Esophagus squamous epithelium (tissue), 5 donors: ENCODE measurements around the gene CBFA2T3. TPM values are rescaled to one million over a fixed set of nuclear protein-coding genes. Genes with fewer than 3 reads are reported as not detected.

Experiments used
- DNase-seq: peaks from one replicate; lab custom pipeline; 2025; lab: John Stamatoyannopoulos, UW
- H3K27ac ChIP-seq, 4 donors: fragments of 200-600 bp; sonication (generic); one replicate each; pipeline ENCODE4 v1.5.1; 2016 to 2019; ENCODE audit warnings: mild to moderate bottlenecking in 1 of 4
- H3K27me3 ChIP-seq, 4 donors: fragments of 200-600 bp; sonication (generic); 1 replicate in 3 of 4; 2 replicates in 1 of 4; pipeline versions ENCODE4 v1.5.1 to v1.6.0; 2017 to 2021; ENCODE audit warnings: antibody characterized with exemption in 1 of 4
- H3K36me3 ChIP-seq, 3 donors: fragments of 200-600 bp; sonication (generic); one replicate each; pipeline ENCODE4 v1.5.1; 2016 to 2019
- H3K4me1 ChIP-seq, 3 donors: fragments of 200-600 bp; sonication (generic); one replicate each; pipeline ENCODE4 v1.5.1; 2017 to 2019
- H3K4me3 ChIP-seq, 4 donors: fragments of 200-600 bp; sonication (generic); 1 replicate in 3 of 4; 2 replicates in 1 of 4; pipeline ENCODE4 v1.5.1; 2016 to 2019; ENCODE audit warnings: mild to moderate bottlenecking in 2 of 4, moderate library complexity in 1 of 4
- H3K9me3 ChIP-seq, 3 donors: fragments of 200-600 bp; sonication (generic); one replicate each; pipeline ENCODE4 v1.5.1; 2016 to 2019
- CTCF ChIP-seq, 6 experiments: fragments of 450-650 bp in 4 of 6; fragments of 200-600 bp in 2 of 6; sonication (generic) in 2 of 6; IDR thresholded peaks; one replicate each; pipeline ENCODE4 v1.5.1; 2016 to 2019; ENCODE audit warnings: antibody characterized with exemption in 6 of 6, mild to moderate bottlenecking in 4 of 6, moderate library complexity in 4 of 6
- POLR2A ChIP-seq, 4 donors: fragments of 450-650 bp; IDR thresholded peaks; one replicate each; pipeline ENCODE4 v1.6.1; 2017; ENCODE audit warnings: antibody characterized with exemption in 4 of 4, mild to moderate bottlenecking in 4 of 4, moderate library complexity in 3 of 4
- WGBS, 2 donors: methylation state at CpG; one replicate each; pipeline ENCODE4 v1.1.5; 2018; 5-methylcytosine and 5-hydroxymethylcytosine counted together
- intact Hi-C: fragments of 100-400 bp; cut with DNase I; formaldehyde crosslinking; loops from one replicate; pipeline ENCODE4 v1.15.0; 2022
- total RNA-seq, 4 donors: library from RNA; depleted of rRNA; stranded (reverse); fragments of >200 nt; gene quantifications; one replicate each; pipeline ENCODE4 v1.1.0, GENCODE V29; 2016
- donor health status: DM: yes; HTN: yes; CAD: no.

Gene CBFA2T3
- total RNA-seq, 4 donors from 2014 or later: 0.18 to 2.7 (median 1.4) TPM

DNA sequence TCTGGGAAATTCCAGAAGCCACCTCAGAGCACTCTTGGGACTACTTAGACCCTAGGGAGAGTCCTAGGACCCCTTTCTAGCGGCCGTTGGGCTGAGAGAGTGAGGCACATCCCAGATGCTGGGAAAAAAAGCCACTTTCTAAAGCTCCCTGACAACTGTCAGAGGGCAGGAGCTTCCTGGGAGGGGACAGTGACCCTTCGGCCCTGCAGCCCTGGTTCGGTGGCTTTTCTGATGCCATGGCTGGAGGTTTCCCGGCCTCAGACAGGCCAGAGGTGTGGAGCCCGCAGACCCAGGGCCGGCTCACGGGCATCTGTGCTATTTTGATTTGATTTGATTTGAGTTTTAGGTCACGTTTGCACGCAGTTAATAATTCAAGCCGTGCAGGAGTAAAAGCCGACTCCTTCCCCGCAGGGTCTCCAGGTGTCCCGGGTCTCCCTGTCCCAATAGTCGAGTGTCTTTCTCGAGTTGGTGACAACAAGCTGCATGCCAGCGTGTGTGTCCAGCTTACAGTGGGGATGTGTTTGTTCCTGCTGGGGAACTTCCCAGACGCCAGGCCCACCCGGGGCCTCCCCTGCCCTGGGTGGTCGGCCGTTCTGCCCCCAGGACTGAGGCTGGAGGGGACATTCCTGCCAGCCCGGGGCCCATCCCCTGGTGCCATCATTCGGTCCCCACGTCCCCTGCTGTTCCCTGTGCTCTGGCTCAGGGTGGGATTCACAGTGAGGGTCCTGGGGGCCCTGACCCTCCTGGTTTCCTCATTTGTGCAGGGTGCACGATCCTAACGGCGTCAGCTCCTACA is 1.0 kb upstream of the CBFA2T3 start:
- no peak for DNase-seq
- no peak for TF ChIP-seq POLR2A (IDR thresholded peaks at IDR 0.05)
- no peak for TF ChIP-seq CTCF (IDR thresholded peaks at IDR 0.05)
- Histone ChIP-seq H3K9me3 (no peaks in the 10 kb centered on the region), H3K27ac (peak overlapping the region in 3 of 4 donors; percentile 10 to 61 (median 58)), H3K36me3 (no peaks in the 10 kb centered on the region), H3K27me3 (peaks cover 0 to 85% (median 0%) of the 10 kb centered on the region in 4 donors), H3K4me3 (peak overlapping the region in 1 of 4 donors; percentile 12), H3K4me1 (peaks cover 0 to 24% (median 10%) of the 10 kb centered on the region in 3 donors)
- WGBS, 2 donors: 67% methylated on average over 6 of the region's 27 CpGs; no CpG with 5 or more reads in 1 of the 2 donors
- intact Hi-C loops: no loop called here

GRCh38 chr16:88976366-88977017 is 515 bp downstream of the CBFA2T3 start:
- Histone ChIP-seq H3K27me3 (peaks cover 0 to 87% (median 0%) of the 10 kb centered on the region in 4 donors), H3K9me3 (no peaks in the 10 kb centered on the region), H3K4me3 (peak overlapping the region in 3 of 4 donors; percentile 5 to 53 (median 26)), H3K4me1 (peaks cover 0 to 24% (median 10%) of the 10 kb centered on the region in 3 donors), H3K27ac (peak overlapping the region in 3 of 4 donors; percentile 30 to 61 (median 58)), H3K36me3 (no peaks in the 10 kb centered on the region)
- no CpG with 5 or more reads among the region's 23 CpGs for WGBS, 2 donors
- no peak for TF ChIP-seq POLR2A (IDR thresholded peaks at IDR 0.05)
- TF ChIP-seq CTCF (IDR thresholded peaks at IDR 0.05): no peak
- no peak for DNase-seq
- intact Hi-C loops: no loop called here

DNA sequence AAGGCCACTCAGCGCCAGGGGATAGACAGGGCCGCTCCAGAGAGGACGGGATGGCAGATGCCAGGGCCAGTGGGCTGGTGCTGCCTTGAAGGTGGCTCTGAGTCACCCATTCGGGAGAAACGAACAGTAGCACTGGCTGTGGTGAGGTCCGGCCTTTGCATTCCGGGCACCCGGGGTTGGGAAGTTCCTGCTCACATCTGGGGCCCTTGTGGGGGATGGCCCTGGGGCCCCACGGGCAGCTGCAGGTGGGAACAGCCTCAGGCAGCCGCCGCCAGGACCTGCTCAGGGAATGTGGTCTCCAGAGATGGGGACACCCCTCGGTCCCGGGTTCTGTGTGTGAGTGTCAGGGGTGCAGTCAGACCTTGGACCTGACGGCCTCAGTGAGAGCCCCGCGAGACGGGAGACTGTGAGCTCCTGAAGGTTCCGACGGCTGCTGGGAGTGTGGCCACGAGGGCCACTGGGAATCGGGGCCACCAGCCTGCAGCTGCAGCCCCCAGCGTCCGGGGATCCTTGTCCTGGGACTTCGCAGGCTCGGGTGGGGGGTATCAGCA is 1.4 kb downstream of the CBFA2T3 start:
- no peak for DNase-seq
- Histone ChIP-seq H3K27ac (peak overlapping the region in 2 of 4 donors; percentile 25 to 58), H3K4me1 (peaks cover 0 to 24% (median 10%) of the 10 kb centered on the region in 3 donors), H3K27me3 (peaks cover 0 to 91% (median 0%) of the 10 kb centered on the region in 4 donors), H3K4me3 (peak overlapping the region in 3 of 4 donors; percentile 5 to 53 (median 26)), H3K9me3 (no peaks in the 10 kb centered on the region), H3K36me3 (no peaks in the 10 kb centered on the region)
- WGBS, 2 donors: 43 to 72% methylated on average over 5 to 6 of the region's 25 CpGs
- no peak for TF ChIP-seq CTCF (IDR thresholded peaks at IDR 0.05)
- TF ChIP-seq POLR2A (IDR thresholded peaks at IDR 0.05): no peak
- intact Hi-C loops: no loop called here

- WGBS, 2 donors: 60% methylated on average over 2 of the region's 3 CpGs; no CpG with 5 or more reads in 1 of the 2 donors
- no peak for TF ChIP-seq CTCF (IDR thresholded peaks at IDR 0.05)
- TF ChIP-seq POLR2A (IDR thresholded peaks at IDR 0.05): no peak
- H3K4me3 ChIP-seq: no peak overlapping the region
- H3K36me3 ChIP-seq: no peaks in the 10 kb centered on the region
- H3K9me3 ChIP-seq: no peaks in the 10 kb centered on the region
- no peak overlapping the region for H3K27ac ChIP-seq
- DNase-seq: no peak
- intact Hi-C loops: no loop called here
- H3K4me1 ChIP-seq: peaks cover 0 to 24% (median 10%) of the 10 kb centered on the region in 3 donors
- H3K27me3 ChIP-seq: peaks cover 0 to 99% (median 0%) of the 10 kb centered on the region in 4 donors
Measured at GRCh38 chr16:88974916-88975215, 2.1 kb downstream of the CBFA2T3 start.
